ENCODE data around the gene HSD17B8.
A peak's percentile ranks its signal among the peaks of the same experiment; 100 is the strongest.

The HSD17B8 gene

DNA sequence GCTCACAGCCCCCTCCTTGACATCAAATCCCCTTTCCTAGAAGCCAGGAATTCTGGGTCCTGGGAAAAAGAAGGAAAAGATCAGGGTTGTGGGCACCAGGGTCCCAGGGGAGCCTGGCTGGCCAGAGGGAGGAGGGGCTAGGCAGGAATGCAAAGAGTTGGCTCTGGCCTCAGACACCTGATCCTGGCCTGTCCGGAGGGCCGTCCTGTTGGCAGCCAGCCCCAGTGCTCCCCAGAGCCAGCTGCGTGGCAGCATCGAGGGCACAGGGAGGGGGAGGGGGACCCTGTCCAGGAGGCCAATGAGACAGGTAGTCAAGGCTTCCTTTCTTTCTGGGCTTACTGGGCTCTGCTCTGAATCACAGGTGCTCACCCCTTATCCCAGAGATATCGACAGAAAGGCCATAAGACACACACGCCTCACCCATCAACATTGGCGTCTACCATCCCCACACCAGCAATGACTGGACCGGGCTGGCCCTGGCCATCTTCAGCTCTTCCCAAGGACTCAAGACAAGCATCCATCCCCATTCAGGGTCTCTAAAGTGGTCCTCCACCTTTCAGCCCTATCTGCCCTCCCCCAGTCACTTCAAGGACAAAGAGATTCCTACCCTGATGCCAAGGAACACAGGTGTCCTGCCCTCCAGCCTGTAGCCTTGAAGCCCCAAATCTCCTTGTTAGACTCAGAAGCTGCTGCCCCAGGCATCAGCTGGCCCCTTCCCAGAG is 12.9 kb upstream of the HSD17B8 start:
- no peak for DNase-seq (ENCODE audit: low read depth in 2 of 2)

DNA sequence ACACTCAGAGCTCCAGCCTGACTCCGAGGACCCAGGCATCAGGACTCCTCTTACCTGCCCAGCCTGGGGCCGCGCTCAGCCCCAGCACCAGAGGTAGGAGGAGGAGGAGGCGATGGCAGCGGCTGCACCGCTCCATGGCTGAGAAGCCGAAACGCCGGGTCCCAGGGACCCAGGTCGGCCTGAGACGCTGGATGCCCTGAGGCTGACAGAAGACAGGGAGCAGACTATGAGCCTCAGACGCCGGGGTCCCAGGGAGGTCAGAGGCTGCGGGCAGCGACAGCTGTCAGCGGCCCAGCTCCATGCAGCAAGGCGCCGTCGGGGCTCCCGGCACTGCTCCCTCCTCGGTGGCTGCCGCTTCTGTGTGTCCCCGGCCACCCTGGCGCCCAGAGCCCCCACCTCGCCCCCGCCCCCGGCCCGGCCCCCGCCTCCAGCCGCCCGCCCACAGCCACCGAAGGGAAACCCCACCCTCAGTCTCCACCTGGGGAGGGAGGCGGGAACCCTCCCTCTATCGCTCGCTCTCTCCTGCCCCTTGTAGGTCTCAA is 12.3 kb upstream of the HSD17B8 start, which contains the start of gene COL11A2:
COL11A2 (minus strand) TSS at position 363 of the 542 bp plus-strand sequence; CDS start at position 136, 227 bp downstream.
- no peak for DNase-seq (ENCODE audit: low read depth in 2 of 2)

GRCh38 chr6:33192671-33193602 is 11.5 kb upstream of the HSD17B8 start:
- no peak for DNase-seq (ENCODE audit: low read depth in 2 of 2)

DNA sequence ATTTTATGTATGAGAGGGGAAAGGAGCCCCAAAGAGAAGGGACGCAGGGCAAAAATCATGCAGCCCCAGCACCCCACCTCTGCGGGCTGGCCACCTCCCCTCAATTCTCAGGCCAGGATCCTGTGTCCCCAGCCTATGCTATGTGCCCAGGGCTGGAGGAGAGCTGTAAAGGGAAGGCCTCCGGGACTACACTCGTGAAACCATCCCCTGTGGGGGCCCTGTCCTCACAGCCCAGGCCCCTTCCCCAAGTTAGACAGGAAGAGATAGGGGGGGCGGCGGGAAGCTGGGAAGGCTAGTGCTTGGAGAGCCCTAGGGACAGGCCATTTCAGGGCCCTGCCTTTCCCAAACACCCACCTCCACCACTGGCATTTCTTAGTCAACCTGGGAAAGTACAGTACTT is 10.8 kb upstream of the HSD17B8 start:
- no peak for DNase-seq (ENCODE audit: low read depth in 2 of 2)

DNA sequence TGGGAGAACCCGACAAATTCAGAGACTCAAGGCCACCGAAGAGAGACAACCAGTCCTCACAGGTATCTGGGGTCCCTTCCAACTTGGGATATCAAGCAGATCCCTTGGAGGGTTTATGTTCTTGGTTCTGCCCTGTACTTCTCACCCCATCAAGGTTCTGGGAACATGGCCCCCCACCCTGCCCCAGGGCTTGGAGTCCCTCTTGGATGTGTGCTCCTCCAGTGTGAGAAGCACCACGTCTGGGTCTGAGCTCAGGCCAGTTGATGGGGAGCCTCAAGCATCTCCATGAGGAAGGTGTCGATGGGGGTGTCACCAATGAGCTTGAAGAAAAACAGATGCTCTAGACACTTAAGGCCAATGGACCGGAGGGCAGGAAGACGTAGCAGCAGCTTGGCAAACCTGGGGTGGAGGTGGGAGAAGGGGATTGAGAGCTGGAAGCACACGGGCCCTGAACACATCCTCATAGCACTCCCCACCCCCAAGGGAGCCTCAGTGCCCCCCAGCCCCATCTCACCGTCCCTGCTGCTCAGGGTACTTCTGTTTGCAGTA is 9.9 kb upstream of the HSD17B8 start:
- DNase-seq (ENCODE audit: low read depth in 2 of 2): no peak

GRCh38 chr6:33195304-33196165 is 8.9 kb upstream of the HSD17B8 start:
- DNase-seq (ENCODE audit: low read depth in 2 of 2): no peak

DNA sequence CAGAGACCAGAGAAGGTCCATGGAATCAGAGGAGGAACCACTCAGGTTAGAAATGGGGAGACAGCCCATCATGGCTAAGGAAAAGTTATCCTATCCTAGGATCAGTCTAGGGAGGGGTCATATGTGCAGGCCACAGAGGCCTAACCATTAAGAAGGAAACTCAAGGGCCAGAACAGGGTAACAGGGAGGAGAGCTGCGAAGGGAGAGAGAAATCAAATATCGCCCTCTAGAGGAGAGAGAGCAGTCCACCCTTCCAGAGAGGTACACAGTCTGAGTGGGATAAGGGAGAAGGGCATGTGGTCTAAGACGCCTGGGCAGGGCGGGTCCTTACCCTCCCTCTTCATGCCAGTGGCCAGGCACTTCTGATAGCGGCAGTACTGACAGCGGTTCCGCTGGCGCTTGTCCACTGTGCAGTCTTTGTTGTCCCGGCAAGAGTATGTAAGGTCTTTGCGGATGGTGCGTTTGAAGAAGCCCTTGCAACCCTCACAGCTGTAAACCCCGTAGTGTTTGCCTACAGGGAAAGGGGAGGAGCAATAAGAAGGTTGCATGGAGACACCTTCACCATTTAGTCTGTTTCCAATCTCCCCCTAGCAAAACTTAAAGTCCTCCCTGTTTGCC is 6.9 kb upstream of the HSD17B8 start:
- DNase-seq (ENCODE audit: low read depth in 2 of 2): no peak

DNA sequence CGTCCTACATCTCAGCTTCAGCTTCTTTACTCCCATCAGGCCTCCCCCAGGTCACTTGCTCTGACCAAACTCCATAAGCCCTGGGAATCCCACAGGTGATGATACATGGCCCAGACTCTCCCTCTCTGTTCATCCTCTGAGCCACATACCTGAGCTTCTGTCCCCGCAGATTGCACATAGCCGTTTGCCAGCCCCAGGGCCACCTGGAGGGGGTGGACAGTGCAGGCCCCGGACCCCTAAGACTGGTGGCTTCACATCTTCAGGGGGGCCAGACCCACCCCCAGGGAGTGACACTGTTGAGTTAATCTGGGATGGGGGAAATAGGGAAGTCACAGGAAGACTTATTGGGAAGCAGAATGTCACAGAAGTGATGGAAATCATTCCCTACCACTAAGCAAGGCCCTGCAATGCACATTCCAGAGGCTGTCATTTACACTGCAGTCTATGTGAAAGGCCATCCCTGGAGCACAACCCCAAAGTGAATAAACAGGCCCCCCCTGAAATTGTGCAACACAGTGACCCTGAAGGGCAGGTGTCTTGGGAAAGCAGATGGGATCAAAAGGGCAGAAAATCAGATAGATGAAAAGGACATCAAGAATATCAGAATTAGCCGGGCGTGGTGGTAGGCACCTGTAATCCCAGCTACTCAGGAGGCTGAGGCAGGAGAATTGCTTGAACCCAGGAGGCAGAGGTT is 6.1 kb upstream of the HSD17B8 start:
- DNase-seq (ENCODE audit: low read depth in 2 of 2): no peak

- DNase-seq (ENCODE audit: low read depth in 2 of 2): no peak
Observed at GRCh38 chr6:33198853-33199436, 5.5 kb upstream of the HSD17B8 start.

- peak; percentile 39 to 47 for DNase-seq (ENCODE audit: low read depth in 2 of 2)
Observed at GRCh38 chr6:33199687-33200218, 4.7 kb upstream of the HSD17B8 start.

DNA sequence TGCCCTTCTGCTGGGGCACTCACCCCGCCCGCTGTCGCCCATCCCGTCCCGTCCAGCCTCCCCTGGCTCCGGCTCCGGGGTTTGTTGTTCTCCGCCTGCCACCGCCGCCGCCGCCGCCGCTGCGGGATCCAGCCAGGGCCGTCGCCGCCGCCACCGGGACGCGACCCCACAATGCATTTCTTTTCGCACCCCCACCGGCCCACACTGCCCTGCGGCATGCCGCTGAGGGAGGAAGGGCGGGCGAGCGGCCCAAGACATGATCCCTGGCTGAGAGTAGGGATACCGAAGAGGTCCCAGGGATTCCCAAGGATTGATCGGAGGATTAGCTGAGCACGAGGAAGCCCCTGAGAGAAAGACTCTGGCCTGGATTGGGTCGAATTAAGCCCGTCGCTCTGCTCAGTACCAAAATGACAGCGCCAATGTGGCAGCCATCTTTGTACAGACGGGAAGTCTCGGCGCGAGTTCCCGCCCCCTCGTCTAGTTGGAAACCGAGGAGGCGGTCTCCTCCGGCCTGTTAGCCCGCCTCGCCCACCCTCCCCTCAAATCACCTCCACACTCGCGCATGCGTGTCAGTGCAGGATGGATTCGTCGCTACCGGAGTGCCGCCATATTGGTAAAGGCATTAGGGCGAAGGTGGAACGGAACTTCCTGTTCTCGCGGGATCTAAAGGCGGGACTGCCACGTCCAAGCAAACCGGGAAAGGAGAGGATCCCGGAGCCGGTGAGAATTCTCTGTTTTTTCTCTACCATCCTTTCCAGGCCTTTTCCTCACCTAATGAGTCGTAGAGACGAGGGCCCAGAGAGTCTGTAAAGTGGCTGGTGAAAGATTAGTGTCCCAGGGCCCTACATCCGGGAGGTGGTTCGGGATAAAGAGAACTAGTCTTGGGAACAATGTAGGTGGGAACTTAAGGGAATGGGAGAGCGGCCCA is 4.0 kb upstream of the HSD17B8 start, which contains the start of the genes RXRB and SLC39A7:
RXRB (minus strand) TSS at position 447 of the 928 bp plus-strand sequence; CDS start at position 258, 189 bp downstream.
SLC39A7 (plus strand) TSS at position 649 of the 928 bp plus-strand sequence. CDS start 379 bp downstream, outside the sequence.
- peak; percentile 98 to 100 for DNase-seq (ENCODE audit: low read depth in 2 of 2)

GRCh38 chr6:33201147-33201545 is 3.3 kb upstream of the HSD17B8 start:
- DNase-seq (ENCODE audit: low read depth in 2 of 2): no peak

- DNase-seq (ENCODE audit: low read depth in 2 of 2): no peak
Observed at GRCh38 chr6:33201935-33202334, 2.5 kb upstream of the HSD17B8 start.

DNA sequence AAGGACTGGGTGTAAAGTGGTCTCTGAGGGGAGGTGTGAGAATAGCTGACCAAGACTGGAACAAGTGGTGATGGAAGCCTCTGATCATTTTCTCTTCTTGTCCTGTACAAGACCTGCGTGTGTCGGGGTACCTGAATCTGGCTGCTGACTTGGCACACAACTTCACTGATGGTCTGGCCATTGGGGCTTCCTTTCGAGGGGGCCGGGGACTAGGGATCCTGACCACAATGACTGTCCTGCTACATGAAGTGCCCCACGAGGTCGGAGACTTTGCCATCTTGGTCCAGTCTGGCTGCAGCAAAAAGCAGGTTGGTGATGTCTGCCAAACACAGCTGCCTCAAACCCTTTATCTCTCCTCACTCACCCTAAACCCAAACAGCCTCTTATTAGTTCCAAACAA is 1.7 kb upstream of the HSD17B8 start:
- DNase-seq (ENCODE audit: low read depth in 2 of 2): no peak

- no peak for DNase-seq (ENCODE audit: low read depth in 2 of 2)
Observed at GRCh38 chr6:33203443-33204164, 851 bp upstream of the HSD17B8 start.

DNA sequence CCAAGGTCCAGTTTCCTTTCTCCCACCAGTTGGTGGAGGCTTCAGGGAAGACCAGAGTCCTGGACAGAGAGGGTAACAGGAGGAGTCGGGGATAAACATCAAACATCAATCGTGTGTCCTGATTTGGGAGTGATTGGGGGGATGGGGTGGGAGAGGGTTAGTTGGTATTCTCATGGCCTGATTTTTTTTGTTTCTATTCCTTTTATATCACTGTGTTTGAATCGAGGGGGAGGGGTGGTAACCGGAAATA is 365 bp upstream of the HSD17B8 start:
- DNase-seq (ENCODE audit: low read depth in 2 of 2): no peak

GRCh38 chr6:33205191-33206026 is 954 bp downstream of the HSD17B8 start:
- no peak for DNase-seq (ENCODE audit: low read depth in 2 of 2)

All from stimulated activated CD8-positive, alpha-beta memory T cell treated with anti-CD3 and anti-CD28 coated beads, Interleukin-15, amount 100 ng/mL, for 4 hours (primary cell).